Fibroblast of the aortic adventitia (primary cell): ENCODE data around the gene MBD6. TPM values are rescaled to one million over a fixed set of nuclear protein-coding genes. Genes with fewer than 3 reads are reported as not detected.
A peak's percentile ranks its signal among the peaks of the same experiment; 100 is the strongest.

ENCODE experiments used
- DNase-seq: peaks from one replicate; pipeline ENCODE4 v3.0.0-alpha.2; 2010; ENCODE audit warnings: low read depth
- H3K4me3 ChIP-seq: 2 replicates; pipeline ENCODE4 v1.5.1; 2011; ENCODE audit warnings: low read depth, mild to moderate bottlenecking, control low read depth, low read length, moderate library complexity
- CTCF ChIP-seq: IDR thresholded peaks from 2 replicates; pipeline ENCODE4 v1.5.1; 2011; ENCODE audit warnings: mild to moderate bottlenecking, low read length, control low read depth, inconsistent platforms; ENCODE audit not compliant: insufficient read depth
- total RNA-seq: library from RNA; depleted of rRNA; stranded (reverse); fragments of >200 nt; gene quantifications from 2 replicates; pipeline ENCODE4 v1.2.3, GENCODE V29; 2012; ENCODE audit warnings: low replicate concordance

MBD6 gene
- total RNA-seq, 1 donor, result 4.2 TPM

- peak overlapping the region; percentile 100 for H3K4me3 ChIP-seq
- peak; percentile 51 for DNase-seq
- TF ChIP-seq CTCF, result no peak
Measured at GRCh38 chr12:57518176-57518919, 4.3 kb upstream of the MBD6 start.

GRCh38 chr12:57518920-57519795 is 3.5 kb upstream of the MBD6 start:
- DNase-seq, result peak; percentile 80
- no peak for TF ChIP-seq CTCF
- H3K4me3 ChIP-seq, result peak overlapping the region; percentile 100

- no peak for DNase-seq
- no peak for TF ChIP-seq CTCF
- H3K4me3 ChIP-seq, result peak overlapping the region; percentile 100
Measured at GRCh38 chr12:57519796-57520052, 2.9 kb upstream of the MBD6 start.

GRCh38 chr12:57520053-57520818 is 2.4 kb upstream of the MBD6 start, which contains the start of gene DDIT3:
Gene DDIT3, minus strand, starts transcription at chr12:57520514. Its CDS starts 3,108 bp downstream, at chr12:57517406.
- no peak for TF ChIP-seq CTCF
- peak; percentile 99 for DNase-seq
- H3K4me3 ChIP-seq, result peak within 1 kb of the TSS; percentile 100

- H3K4me3 ChIP-seq, result no peak overlapping the region
- TF ChIP-seq CTCF, result no peak
- DNase-seq, result no peak
Measured at GRCh38 chr12:57521525-57522010, 1.1 kb upstream of the MBD6 start.

- TF ChIP-seq CTCF, result no peak
- peak overlapping the region; percentile 86 for H3K4me3 ChIP-seq
- DNase-seq, result peak; percentile 58
Measured at GRCh38 chr12:57522887-57523705, 472 bp downstream of the MBD6 start.
